ENCODE results near the gene CEP83.

- no peak for TF ChIP-seq CTCF (IDR thresholded peaks at IDR 0.05)
- no peak for TF ChIP-seq ZFX (IDR thresholded peaks at IDR 0.05; ENCODE audit: borderline replicate concordance)
Observed at GRCh38 chr12:94276725-94277124, 182.9 kb downstream of the CEP83 start.
